HCT116 (cell line): ENCODE results near the gene AK2.

Experiments
- EZH2 ChIP-seq: fragments of 200-600 bp; sonication (generic); IDR thresholded peaks from 2 replicates; pipeline ENCODE4 v1.6.1; 2017; ENCODE audit warnings: antibody characterized with exemption, mixed run types
- EZH2phosphoT487 ChIP-seq: fragments of 200-600 bp; IDR thresholded peaks from 2 replicates; pipeline ENCODE4 v1.6.1; 2018; ENCODE audit warnings: antibody characterized with exemption, borderline replicate concordance
- POLR2A ChIP-seq: IDR thresholded peaks from 2 replicates; pipeline ENCODE4 v1.7.0; 2011; ENCODE audit warnings: borderline replicate concordance; ENCODE audit not compliant: insufficient read depth, insufficient read length; ENCODE audit errors: extremely low read depth
- TF ChIP-seq, protein P1 (sequence below), 3 experiments: fragments of 200-600 bp in 1 of 3; sonication (generic) in 1 of 3; IDR thresholded peaks in 2 of 3; conservative IDR thresholded peaks in 1 of 3; 2 replicates each; pipeline ENCODE4 v1.5.1; 2012 to 2017; ENCODE audit warnings: low read depth in 2 of 3, low read length in 2 of 3, antibody characterized with exemption in 1 of 3, borderline replicate concordance in 1 of 3, control low read depth in 1 of 3, mild to moderate bottlenecking in 1 of 3, mixed read lengths in 1 of 3, mixed run types in 1 of 3, moderate library complexity in 1 of 3; ENCODE audit not compliant: insufficient read depth in 1 of 3

DNA sequence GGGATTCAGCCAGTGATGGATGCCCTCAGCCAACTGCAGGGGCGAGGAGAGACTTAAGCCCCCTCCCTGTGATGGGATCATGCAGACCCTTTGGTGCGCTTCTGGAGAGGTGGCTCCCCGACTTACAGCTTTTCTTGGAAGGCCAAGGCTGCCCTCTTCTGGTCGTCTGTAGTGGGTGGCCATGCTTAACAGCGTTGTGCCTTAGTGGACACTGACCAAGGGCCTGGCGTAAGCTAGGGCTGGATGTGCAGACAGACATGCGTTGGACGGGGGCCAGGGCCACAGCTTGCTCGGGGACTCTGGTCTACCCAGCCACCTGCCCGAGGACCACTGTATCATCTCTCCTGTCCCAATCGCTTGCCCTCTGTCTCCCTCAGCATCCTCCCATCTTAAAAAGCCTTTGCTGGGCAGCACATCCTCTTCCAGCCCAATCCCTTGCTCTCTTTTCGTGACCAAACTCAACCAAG, 49.7 kb upstream of the AK2 start:
- TF ChIP-seq EZH2: no peak
- TF ChIP-seq, protein P1, sequence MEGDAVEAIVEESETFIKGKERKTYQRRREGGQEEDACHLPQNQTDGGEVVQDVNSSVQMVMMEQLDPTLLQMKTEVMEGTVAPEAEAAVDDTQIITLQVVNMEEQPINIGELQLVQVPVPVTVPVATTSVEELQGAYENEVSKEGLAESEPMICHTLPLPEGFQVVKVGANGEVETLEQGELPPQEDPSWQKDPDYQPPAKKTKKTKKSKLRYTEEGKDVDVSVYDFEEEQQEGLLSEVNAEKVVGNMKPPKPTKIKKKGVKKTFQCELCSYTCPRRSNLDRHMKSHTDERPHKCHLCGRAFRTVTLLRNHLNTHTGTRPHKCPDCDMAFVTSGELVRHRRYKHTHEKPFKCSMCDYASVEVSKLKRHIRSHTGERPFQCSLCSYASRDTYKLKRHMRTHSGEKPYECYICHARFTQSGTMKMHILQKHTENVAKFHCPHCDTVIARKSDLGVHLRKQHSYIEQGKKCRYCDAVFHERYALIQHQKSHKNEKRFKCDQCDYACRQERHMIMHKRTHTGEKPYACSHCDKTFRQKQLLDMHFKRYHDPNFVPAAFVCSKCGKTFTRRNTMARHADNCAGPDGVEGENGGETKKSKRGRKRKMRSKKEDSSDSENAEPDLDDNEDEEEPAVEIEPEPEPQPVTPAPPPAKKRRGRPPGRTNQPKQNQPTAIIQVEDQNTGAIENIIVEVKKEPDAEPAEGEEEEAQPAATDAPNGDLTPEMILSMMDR (IDR thresholded peaks at IDR 0.05 in 2 of 3, conservative IDR thresholded peaks at IDR 0.05 in 1 of 3; ENCODE audit: borderline replicate concordance in 1 of 3, insufficient read depth in 1 of 3, low read depth in 2 of 3, low read length in 2 of 3): peak; percentile 76 to 87 (median 79)
- no peak for TF ChIP-seq POLR2A
- TF ChIP-seq EZH2phosphoT487: no peak
